Vein endothelial cell (primary cell): Measurements from ENCODE around the gene LRRN4. TPM values are rescaled to one million over a fixed set of nuclear protein-coding genes. Genes with fewer than 3 reads are reported as not detected.

Experiments
- small RNA-seq: library from RNA; depleted of rRNA; stranded (forward); fragments of <200 nt; gene quantifications from one replicate; pipeline ENCODE3, GENCODE V24; 2012
- total RNA-seq: library from RNA; depleted of rRNA; stranded (reverse); fragments of >200 nt; gene quantifications from 2 replicates; pipeline ENCODE4 v1.2.3, GENCODE V29; 2012

The LRRN4 gene
- total RNA-seq = not detected in 2 replicates

GRCh38 chr20:6053776-6054688, at the start of gene LRRN4:
LRRN4 (minus strand) TSS chr20:6054060; CDS start chr20:6052799, 1,261 bp downstream.

Small RNAs within 50 kb of the gene (small RNA-seq; reads per million reads assigned to genes)
- gene RN7SL498P = not detected

Other genes starting within 250 kb of the LRRN4 start
- 0.19 TPM in 1 of 2 replicates, not detected in the other for gene CHGB, start 142.6 kb downstream of the LRRN4 start, total RNA-seq
- gene TRMT6, start 103.5 kb downstream of the LRRN4 start, total RNA-seq = 5.2 and 6.3 TPM in 2 replicates
- gene MCM8, start 103.4 kb downstream of the LRRN4 start, total RNA-seq = 5.9 and 9.2 TPM in 2 replicates
- 31.0 and 45.2 TPM in 2 replicates for gene CRLS1, start 47.9 kb downstream of the LRRN4 start, total RNA-seq
- gene FERMT1, start 69.0 kb upstream of the LRRN4 start, total RNA-seq = 0.65 and 1.6 TPM in 2 replicates